Mesenchymal stem cell (in vitro differentiated cells and primary cell): ENCODE results near the gene MIF.

Source experiments
- DNase-seq: peaks from one replicate; pipeline ENCODE4 v3.0.0-alpha.2; 2013
- H2AFZ ChIP-seq: one replicate; pipeline ENCODE4 v1.6.1; 2013; ENCODE audit warnings: low read depth, mild to moderate bottlenecking, control low read depth, inconsistent platforms, low read length, moderate library complexity
- H2AK5ac ChIP-seq: 2 replicates; pipeline ENCODE4 v1.6.1; 2013; ENCODE audit warnings: low read length, moderate library complexity, mild to moderate bottlenecking, inconsistent platforms; ENCODE audit not compliant: severe bottlenecking
- H2BK120ac ChIP-seq: one replicate; pipeline ENCODE4 v1.6.1; 2013; ENCODE audit warnings: low read depth, mild to moderate bottlenecking, inconsistent platforms, low read length, moderate library complexity
- H2BK12ac ChIP-seq, 2 experiments: one replicate each; pipeline ENCODE4 v1.6.1; 2013; ENCODE audit warnings: inconsistent platforms in 2 of 2, low read length in 2 of 2, mild to moderate bottlenecking in 2 of 2, moderate library complexity in 2 of 2, control low read depth in 1 of 2
- H2BK15ac ChIP-seq: one replicate; pipeline ENCODE4 v1.6.1; 2013; ENCODE audit warnings: mild to moderate bottlenecking, low read depth, inconsistent platforms; ENCODE audit not compliant: poor library complexity, severe bottlenecking
- H2BK5ac ChIP-seq: 2 replicates; pipeline ENCODE4 v1.6.1; 2013; ENCODE audit warnings: low read depth, mild to moderate bottlenecking, low read length, control low read depth, inconsistent platforms; ENCODE audit not compliant: poor library complexity, severe bottlenecking
- H3K14ac ChIP-seq, 2 experiments: one replicate each; pipeline ENCODE4 v1.6.1; 2013; ENCODE audit warnings: inconsistent platforms in 2 of 2, low read length in 2 of 2, control low read depth in 1 of 2, mild to moderate bottlenecking in 1 of 2, moderate library complexity in 1 of 2
- H3K18ac ChIP-seq, 2 experiments: one replicate each; pipeline ENCODE4 v1.6.1; 2013; ENCODE audit warnings: inconsistent platforms in 2 of 2, low read length in 2 of 2, control low read depth in 1 of 2, low read depth in 1 of 2, mild to moderate bottlenecking in 1 of 2
- H3K23ac ChIP-seq, 2 experiments: one replicate each; pipeline ENCODE4 v1.6.1; 2013; ENCODE audit warnings: inconsistent platforms in 2 of 2, low read length in 2 of 2, mild to moderate bottlenecking in 2 of 2, moderate library complexity in 2 of 2, control low read depth in 1 of 2
- H3K27ac ChIP-seq: 2 replicates; pipeline ENCODE4 v1.5.1; 2013; ENCODE audit warnings: mild to moderate bottlenecking, moderate library complexity, low read length, control low read depth, inconsistent platforms; ENCODE audit not compliant: poor library complexity, severe bottlenecking
- H3K27me3 ChIP-seq, 2 experiments: 2 replicates each; pipeline versions ENCODE4 v1.6.1 to v1.7.0; 2013; ENCODE audit warnings: low read length in 2 of 2, mild to moderate bottlenecking in 2 of 2, moderate library complexity in 2 of 2, control low read depth in 1 of 2, inconsistent platforms in 1 of 2; ENCODE audit not compliant: control insufficient read depth in 1 of 2, insufficient read depth in 1 of 2
- H3K36me3 ChIP-seq, 2 experiments: 2 replicates each; pipeline versions ENCODE4 v1.6.1 to v1.7.0; 2013; ENCODE audit warnings: low read length in 2 of 2, control low read depth in 1 of 2, inconsistent platforms in 1 of 2, low read depth in 1 of 2, mild to moderate bottlenecking in 1 of 2; ENCODE audit not compliant: insufficient read depth in 2 of 2, control insufficient read depth in 1 of 2
- H3K4ac ChIP-seq, 2 experiments: one replicate each; pipeline ENCODE4 v1.6.1; 2013; ENCODE audit warnings: inconsistent platforms in 2 of 2, low read length in 2 of 2, mild to moderate bottlenecking in 2 of 2, moderate library complexity in 2 of 2, control low read depth in 1 of 2, low read depth in 1 of 2
- H3K4me1 ChIP-seq: 2 replicates; pipeline ENCODE4 v1.6.1; 2013; ENCODE audit warnings: low read depth, low read length, control low read depth; ENCODE audit not compliant: control insufficient read depth, insufficient read depth
- H3K4me2 ChIP-seq: 2 replicates; pipeline ENCODE4 v1.6.1; 2013; ENCODE audit warnings: low read length, mild to moderate bottlenecking, inconsistent platforms; ENCODE audit not compliant: poor library complexity, severe bottlenecking
- H3K4me3 ChIP-seq, 2 experiments: 2 replicates each; pipeline versions ENCODE4 v1.5.1 to v1.7.0; 2013; ENCODE audit warnings: low read length in 2 of 2, mild to moderate bottlenecking in 2 of 2, control low read depth in 1 of 2, low read depth in 1 of 2; ENCODE audit not compliant: insufficient read depth in 1 of 2
- H3K79me1 ChIP-seq: replicated peaks from 2 replicates; pipeline ENCODE4 v1.6.1; 2013; ENCODE audit warnings: mild to moderate bottlenecking, control low read depth, low read length, inconsistent platforms; ENCODE audit not compliant: poor library complexity, severe bottlenecking
- H3K9ac ChIP-seq: 2 replicates; pipeline ENCODE4 v1.7.0; 2013; ENCODE audit warnings: mild to moderate bottlenecking, low read length, moderate library complexity
- H3K9me3 ChIP-seq: 2 replicates; pipeline ENCODE4 v1.7.0; 2013; ENCODE audit warnings: mild to moderate bottlenecking, low read length; ENCODE audit not compliant: control insufficient read depth
- H4K8ac ChIP-seq: one replicate; pipeline ENCODE4 v1.6.1; 2013; ENCODE audit warnings: inconsistent platforms, mild to moderate bottlenecking, low read length, moderate library complexity
- H4K91ac ChIP-seq: one replicate; pipeline ENCODE4 v1.6.1; 2013; ENCODE audit warnings: mild to moderate bottlenecking, low read length, inconsistent platforms
- WGBS: methylation state at CpG from one replicate; pipeline ENCODE4 v1.1.7; 2013; ENCODE audit warnings: mixed read lengths; 5-methylcytosine and 5-hydroxymethylcytosine counted together

Gene MIF

GRCh38 chr22:23896523-23897186 is 2.5 kb downstream of the MIF start:
- H3K4ac ChIP-seq = no peak overlapping the region

GRCh38 chr22:23897320-23897719 is 3.1 kb downstream of the MIF start:
- H3K4ac ChIP-seq = no peak overlapping the region
- no peak for DNase-seq
- WGBS = 95% methylated on average over 3 of the region's 3 CpGs
- H3K9me3 ChIP-seq = no peaks in the 10 kb centered on the region
- H2AK5ac ChIP-seq = no peak overlapping the region
- H2AFZ ChIP-seq = no peak overlapping the region
- no peak overlapping the region for H3K9ac ChIP-seq
- no peak overlapping the region for H2BK5ac ChIP-seq
- no peak overlapping the region for H3K18ac ChIP-seq
- no peak overlapping the region for H3K14ac ChIP-seq
- H3K23ac ChIP-seq = no peak overlapping the region
- no peak overlapping the region for H2BK15ac ChIP-seq
- H3K4me1 ChIP-seq = peaks cover 28% of the 10 kb centered on the region
- H2BK120ac ChIP-seq = no peak overlapping the region
- no peak overlapping the region for H3K4me2 ChIP-seq
- peaks cover 24 to 28% of the 10 kb centered on the region in 2 experiments for H3K36me3 ChIP-seq
- no peak overlapping the region for H4K91ac ChIP-seq
- H2BK12ac ChIP-seq = no peak overlapping the region
- no peak overlapping the region for H3K27ac ChIP-seq
- H3K4me3 ChIP-seq = no peak overlapping the region
- H3K79me1 ChIP-seq = peaks cover 16% of the 10 kb centered on the region
- H3K27me3 ChIP-seq = no peaks in the 10 kb centered on the region
- H4K8ac ChIP-seq = no peak overlapping the region

More at GRCh38 chr22:23896523-23897186, 2.5 kb downstream of the MIF start:
- peaks cover 28% of the 10 kb centered on the region for H3K4me1 ChIP-seq
- H3K4me2 ChIP-seq = no peak overlapping the region
- no peak overlapping the region for H3K18ac ChIP-seq
- H2BK5ac ChIP-seq = no peak overlapping the region
- H3K4me3 ChIP-seq = peak overlapping the region in 1 of 2 experiments; percentile 8
- no peak overlapping the region for H3K14ac ChIP-seq
- H3K36me3 ChIP-seq = peaks cover 24 to 28% of the 10 kb centered on the region in 2 experiments
- no peak overlapping the region for H2BK120ac ChIP-seq
- peak overlapping the region in 1 of 2 experiments; percentile 33 for H2BK12ac ChIP-seq
- H3K27me3 ChIP-seq = no peaks in the 10 kb centered on the region
- H3K23ac ChIP-seq = no peak overlapping the region
- no peak overlapping the region for H2BK15ac ChIP-seq
- no peak overlapping the region for H3K9ac ChIP-seq
- 90% methylated on average over 8 of the region's 8 CpGs for WGBS
- H4K8ac ChIP-seq = peak overlapping the region; percentile 27
- no peak overlapping the region for H3K27ac ChIP-seq
- H2AK5ac ChIP-seq = peak overlapping the region; percentile 27
- H2AFZ ChIP-seq = no peak overlapping the region
- peaks cover 16% of the 10 kb centered on the region for H3K79me1 ChIP-seq
- H3K9me3 ChIP-seq = no peaks in the 10 kb centered on the region
- H4K91ac ChIP-seq = no peak overlapping the region
- DNase-seq = no peak

- no peak overlapping the region for H3K4ac ChIP-seq
- H3K4me3 ChIP-seq = no peak overlapping the region
- H3K23ac ChIP-seq = no peak overlapping the region
- H3K4me2 ChIP-seq = no peak overlapping the region
- H3K79me1 ChIP-seq = peaks cover 16% of the 10 kb centered on the region
- H3K18ac ChIP-seq = no peak overlapping the region
- H2AFZ ChIP-seq = no peak overlapping the region
- no peak overlapping the region for H3K14ac ChIP-seq
- DNase-seq = no peak
- H3K9me3 ChIP-seq = no peaks in the 10 kb centered on the region
- no peaks in the 10 kb centered on the region for H3K27me3 ChIP-seq
- 75% methylated on average over 6 of the region's 8 CpGs for WGBS
- no peak overlapping the region for H4K91ac ChIP-seq
- peaks cover 24 to 28% of the 10 kb centered on the region in 2 experiments for H3K36me3 ChIP-seq
- no peak overlapping the region for H2BK12ac ChIP-seq
- H2BK15ac ChIP-seq = no peak overlapping the region
- no peak overlapping the region for H2BK5ac ChIP-seq
- no peak overlapping the region for H3K27ac ChIP-seq
- no peak overlapping the region for H2AK5ac ChIP-seq
- H4K8ac ChIP-seq = no peak overlapping the region
- no peak overlapping the region for H2BK120ac ChIP-seq
- no peak overlapping the region for H3K9ac ChIP-seq
- peaks cover 34% of the 10 kb centered on the region for H3K4me1 ChIP-seq
Observed at GRCh38 chr22:23898006-23898974, 4.1 kb downstream of the MIF start.
